Duodenal mucosa (tissue), 2 donors: ENCODE results near the gene TNFRSF6B.
"Not testable (repeated sequence)": the region's sequence is repeated elsewhere in the genome, so short reads cannot be mapped to it uniquely, and the experiment has no call there.

ENCODE experiments used
- H3K27ac ChIP-seq: one replicate; pipeline ENCODE4 v1.7.0; 2013; ENCODE audit warnings: low read depth, low read length
- H3K27me3 ChIP-seq, 2 donors: one replicate each; pipeline ENCODE4 v1.7.0; 2013; ENCODE audit warnings: low read length in 2 of 2, control low read depth in 1 of 2; ENCODE audit not compliant: insufficient read depth in 2 of 2, control insufficient read depth in 1 of 2
- H3K36me3 ChIP-seq, 2 donors: one replicate each; pipeline ENCODE4 v1.7.0; 2013; ENCODE audit warnings: low read length in 2 of 2, control low read depth in 1 of 2; ENCODE audit not compliant: insufficient read depth in 2 of 2, control insufficient read depth in 1 of 2
- H3K4me1 ChIP-seq, 2 donors: one replicate each; pipeline ENCODE4 v1.7.0; 2013; ENCODE audit warnings: low read length in 2 of 2, control low read depth in 1 of 2; ENCODE audit not compliant: insufficient read depth in 2 of 2, control insufficient read depth in 1 of 2
- H3K4me3 ChIP-seq, 2 donors: one replicate each; pipeline ENCODE4 v1.7.0; 2013; ENCODE audit warnings: low read length in 2 of 2, low read depth in 1 of 2
- H3K9ac ChIP-seq, 2 donors: one replicate each; pipeline ENCODE4 v1.7.0; 2013; ENCODE audit warnings: low read length in 2 of 2, low read depth in 1 of 2
- H3K9me3 ChIP-seq, 2 donors: one replicate each; pipeline ENCODE4 v1.7.0; 2013; ENCODE audit warnings: low read length in 2 of 2, control low read depth in 1 of 2; ENCODE audit not compliant: control insufficient read depth in 1 of 2

Gene TNFRSF6B

GRCh38 chr20:63655249-63655648, 41.2 kb upstream of the TNFRSF6B start:
- no peaks in the 10 kb centered on the region for H3K36me3 ChIP-seq
- peaks cover 7 to 24% of the 10 kb centered on the region in 2 donors for H3K4me1 ChIP-seq
- no peaks in the 10 kb centered on the region for H3K9me3 ChIP-seq
- H3K4me3 ChIP-seq, result no peak overlapping the region
- no peak overlapping the region for H3K27ac ChIP-seq
- H3K9ac ChIP-seq, result no peak overlapping the region
- H3K27me3 ChIP-seq, result peaks cover 13 to 30% of the 10 kb centered on the region in 2 donors

GRCh38 chr20:63656451-63656850, 40.0 kb upstream of the TNFRSF6B start:
- Histone ChIP-seq H3K27ac (no peak overlapping the region), H3K9ac (no peak overlapping the region), H3K9me3 (no peaks in the 10 kb centered on the region), H3K4me1 (peaks cover 7 to 24% of the 10 kb centered on the region in 2 donors), H3K4me3 (no peak overlapping the region), H3K27me3 (peaks cover 11 to 26% of the 10 kb centered on the region in 2 donors), H3K36me3 (peaks cover 0 to 10% of the 10 kb centered on the region in 2 donors)

- H3K4me3 ChIP-seq, result peak overlapping the region; percentile 85 to 88
- peaks cover 3 to 17% of the 10 kb centered on the region in 2 donors for H3K27me3 ChIP-seq
- no peaks in the 10 kb centered on the region for H3K9me3 ChIP-seq
- H3K4me1 ChIP-seq, result peaks cover 7 to 24% of the 10 kb centered on the region in 2 donors
- peaks cover 2 to 18% of the 10 kb centered on the region in 2 donors for H3K36me3 ChIP-seq
- H3K9ac ChIP-seq, result peak overlapping the region; percentile 75 to 78
- no peak overlapping the region for H3K27ac ChIP-seq
Observed at GRCh38 chr20:63657260-63657936, 39.1 kb upstream of the TNFRSF6B start.

GRCh38 chr20:63657937-63658748, 38.3 kb upstream of the TNFRSF6B start, which contains the start of gene RTEL1:
Gene RTEL1 (plus strand): TSS chr20:63658312. CDS start chr20:63659403, 1,091 bp downstream.
- Histone ChIP-seq H3K27me3 (peaks cover 3 to 14% of the 10 kb centered on the region in 2 donors), H3K4me1 (peaks cover 7 to 24% of the 10 kb centered on the region in 2 donors), H3K36me3 (peaks cover 3 to 25% of the 10 kb centered on the region in 2 donors), H3K9me3 (no peaks in the 10 kb centered on the region), H3K9ac (peak within 1 kb of the TSS; percentile 75 to 78), H3K27ac (peak within 1 kb of the TSS; percentile 75), H3K4me3 (peak within 1 kb of the TSS; percentile 85 to 88)

GRCh38 chr20:63658749-63659187, 37.7 kb upstream of the TNFRSF6B start:
- Histone ChIP-seq H3K9me3 (no peaks in the 10 kb centered on the region), H3K27me3 (peaks cover 3 to 14% of the 10 kb centered on the region in 2 donors), H3K4me1 (peaks cover 7 to 21% of the 10 kb centered on the region in 2 donors), H3K9ac (peak overlapping the region; percentile 75 to 78), H3K27ac (peak overlapping the region; percentile 75), H3K4me3 (peak overlapping the region; percentile 85 to 88), H3K36me3 (peaks cover 3 to 31% of the 10 kb centered on the region in 2 donors)

GRCh38 chr20:63659370-63659769, 37.1 kb upstream of the TNFRSF6B start:
- H3K9me3 ChIP-seq, result no peaks in the 10 kb centered on the region
- peaks cover 0 to 12% of the 10 kb centered on the region in 2 donors for H3K27me3 ChIP-seq
- peaks cover 3 to 32% of the 10 kb centered on the region in 2 donors for H3K36me3 ChIP-seq
- H3K9ac ChIP-seq, result peak overlapping the region in 1 of 2 donors; percentile 75
- H3K4me3 ChIP-seq, result peak overlapping the region; percentile 85 to 88
- H3K4me1 ChIP-seq, result peaks cover 7 to 19% of the 10 kb centered on the region in 2 donors
- H3K27ac ChIP-seq, result no peak overlapping the region

- H3K4me1 ChIP-seq, result peaks cover 7 to 19% of the 10 kb centered on the region in 2 donors
- not testable (repeated sequence) for H3K9ac ChIP-seq, H3K9me3 ChIP-seq, H3K4me3 ChIP-seq, H3K27me3 ChIP-seq, H3K27ac ChIP-seq
- H3K36me3 ChIP-seq, result peaks cover 3 to 32% of the 10 kb centered on the region in 2 donors
Observed at GRCh38 chr20:63660174-63660573, 36.3 kb upstream of the TNFRSF6B start.

GRCh38 chr20:63660622-63661021, 35.8 kb upstream of the TNFRSF6B start:
- Histone ChIP-seq H3K27me3 (no peaks in the 10 kb centered on the region), H3K4me1 (peaks cover 7 to 19% of the 10 kb centered on the region in 2 donors), H3K36me3 (peaks cover 4 to 32% of the 10 kb centered on the region in 2 donors), H3K4me3 (no peak overlapping the region), H3K27ac (no peak overlapping the region), H3K9me3 (no peaks in the 10 kb centered on the region), H3K9ac (no peak overlapping the region)

- Histone ChIP-seq H3K4me1 (peaks cover 7 to 19% of the 10 kb centered on the region in 2 donors), H3K36me3 (peaks cover 9 to 37% of the 10 kb centered on the region in 2 donors), H3K27me3 (no peaks in the 10 kb centered on the region), H3K4me3 (no peak overlapping the region), H3K27ac (no peak overlapping the region), H3K9ac (no peak overlapping the region), H3K9me3 (no peaks in the 10 kb centered on the region)
Observed at GRCh38 chr20:63661108-63661507, 35.3 kb upstream of the TNFRSF6B start.
